Measurements from ENCODE around the gene TNFRSF8. TPM values are rescaled to one million over a fixed set of nuclear protein-coding genes. Genes with fewer than 3 reads are reported as not detected.

Gene TNFRSF8
- total and polyA plus RNA-seq, 9 donors, result 0.17 to 10.9 (median 0.45) TPM

- no peak for DNase-seq
- TF ChIP-seq POLR2A (IDR thresholded peaks at IDR 0.05) (no peak), CTCF (IDR thresholded peaks at IDR 0.05) (no peak), EP300 (IDR thresholded peaks at IDR 0.05) (no peak)
- no peaks in the 10 kb centered on the region for H3K36me3 ChIP-seq
- H3K4me1 ChIP-seq (ENCODE audit: insufficient read depth), result no peaks in the 10 kb centered on the region
- H3K4me3 ChIP-seq, result no peak overlapping the region
- no peaks in the 10 kb centered on the region for H3K9me3 ChIP-seq
- H3K27me3 ChIP-seq, result no peaks in the 10 kb centered on the region
- intact Hi-C loops (cut with DNase I), result no loop called here
- WGBS, 3 donors, result 86 to 91% (median 88%) methylated on average over 4 of the region's 4 CpGs
- H3K27ac ChIP-seq, result no peak overlapping the region
These were observed 19.9 kb downstream of the TNFRSF8 start for GRCh38 chr1:12082988-12083387.

- Histone ChIP-seq H3K9me3 (no peaks in the 10 kb centered on the region), H3K4me3 (no peak overlapping the region), H3K27me3 (no peaks in the 10 kb centered on the region), H3K36me3 (no peaks in the 10 kb centered on the region), H3K4me1 (ENCODE audit: insufficient read depth) (no peaks in the 10 kb centered on the region), H3K27ac (no peak overlapping the region)
- WGBS, 3 donors, result 67 to 71% (median 70%) methylated on average over 8 of the region's 8 CpGs
- TF ChIP-seq EP300 (IDR thresholded peaks at IDR 0.05) (no peak), POLR2A (IDR thresholded peaks at IDR 0.05) (no peak), CTCF (IDR thresholded peaks at IDR 0.05) (no peak)
- intact Hi-C loops (cut with DNase I), result no loop called here
- DNase-seq, result no peak
These were observed 20.7 kb downstream of the TNFRSF8 start for GRCh38 chr1:12083766-12084165.

DNA sequence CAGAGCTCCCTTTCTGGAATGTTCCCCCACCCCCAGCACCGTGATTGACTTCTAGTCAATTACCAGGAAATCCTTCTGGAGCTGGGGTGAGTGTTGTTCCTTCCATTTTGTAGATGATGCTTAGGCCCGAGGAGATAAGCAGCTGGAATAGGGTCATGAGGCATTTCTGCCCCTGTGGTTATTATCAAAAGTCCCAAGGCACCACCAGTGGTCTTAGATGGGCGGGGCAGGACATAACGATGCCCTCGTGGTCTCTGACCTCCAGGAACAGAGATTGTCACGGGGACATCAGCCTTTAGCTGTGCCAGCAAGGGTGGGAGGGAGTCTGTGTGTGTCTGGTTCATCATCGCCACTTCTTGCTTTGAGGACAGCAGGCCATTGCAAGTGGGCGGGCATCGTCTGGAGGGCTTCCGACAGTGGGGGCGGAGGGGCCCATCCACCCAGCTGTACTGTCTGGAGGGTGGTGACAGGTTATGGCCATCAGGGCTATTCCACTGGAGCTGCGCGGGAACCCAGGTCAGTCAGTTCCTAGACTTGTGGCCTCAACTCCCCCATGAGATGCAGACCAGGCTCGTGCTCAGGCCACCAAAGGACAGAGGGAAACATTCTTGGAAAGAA lies 22.6 kb downstream of the TNFRSF8 start:
- 83 to 85% (median 84%) methylated on average over 14 of the region's 14 CpGs for WGBS, 3 donors
- no peak for DNase-seq
- H3K4me1 ChIP-seq (ENCODE audit: insufficient read depth), result no peaks in the 10 kb centered on the region
- no peaks in the 10 kb centered on the region for H3K27me3 ChIP-seq
- H3K9me3 ChIP-seq, result no peaks in the 10 kb centered on the region
- TF ChIP-seq EP300 (IDR thresholded peaks at IDR 0.05) (no peak), POLR2A (IDR thresholded peaks at IDR 0.05) (no peak), CTCF (IDR thresholded peaks at IDR 0.05) (no peak)
- intact Hi-C loops (cut with DNase I), result no loop called here
- no peaks in the 10 kb centered on the region for H3K36me3 ChIP-seq
- H3K4me3 ChIP-seq, result no peak overlapping the region
- H3K27ac ChIP-seq, result no peak overlapping the region

- Histone ChIP-seq H3K27me3 (no peaks in the 10 kb centered on the region), H3K27ac (no peak overlapping the region), H3K36me3 (no peaks in the 10 kb centered on the region), H3K9me3 (no peaks in the 10 kb centered on the region), H3K4me1 (ENCODE audit: insufficient read depth) (no peaks in the 10 kb centered on the region), H3K4me3 (no peak overlapping the region)
- WGBS, 3 donors, result 32 to 49% (median 44%) methylated on average over 9 of the region's 9 CpGs
- intact Hi-C loops (cut with DNase I), result no loop called here
- TF ChIP-seq EP300 (IDR thresholded peaks at IDR 0.05) (no peak), POLR2A (IDR thresholded peaks at IDR 0.05) (no peak), CTCF (IDR thresholded peaks at IDR 0.05) (no peak)
- no peak for DNase-seq
These were observed 24.8 kb downstream of the TNFRSF8 start for GRCh38 chr1:12087797-12088314.
